ENCODE measurements around the gene PNMT. TPM values are rescaled to one million over a fixed set of nuclear protein-coding genes. Genes with fewer than 3 reads are reported as not detected.
A peak's percentile ranks its signal among the peaks of the same experiment; 100 is the strongest.

The PNMT gene
- total and polyA plus RNA-seq, 2 of the 13 experiments (the other 11 are each of a cell fraction or from before 2014, with no cell fraction given), result 0.25 TPM; not detected in 1

GRCh38 chr17:39652587-39653315 lies 15.5 kb upstream of the PNMT start (continued):
- TF ChIP-seq PATZ1 (CRISPR knock-in tag; IDR thresholded peaks at IDR 0.05) (peak; percentile 92), ZNF543 (CRISPR knock-in tag; IDR thresholded peaks at IDR 0.05) (peak; percentile 55; the same call in 1 of the 2 replicates), FOXP4 (CRISPR knock-in tag; IDR thresholded peaks at IDR 0.05) (peak; percentile 72), ARID5B (CRISPR knock-in tag; IDR thresholded peaks at IDR 0.05) (peak; percentile 36; the same call in 1 of the 2 replicates), ZMYM3 (CRISPR knock-in tag; IDR thresholded peaks at IDR 0.05) (0 out of 2 replicates have a peak, but pooled peaks have one; percentile 41), GATAD2A (CRISPR knock-in tag; IDR thresholded peaks at IDR 0.05) (peak; percentile 29), ZNF619 (CRISPR knock-in tag; IDR thresholded peaks at IDR 0.05) (0 out of 2 replicates have a peak, but pooled peaks have one; percentile 53), NONO (IDR thresholded peaks at IDR 0.05) (no peak), NONO (CRISPR knock-in tag; conservative IDR thresholded peaks at IDR 0.05) (0 out of 2 replicates have a peak, but pooled peaks have one; percentile 21), FOXP1 (IDR thresholded peaks at IDR 0.05) (no peak), FOXP1 (CRISPR knock-in tag; IDR thresholded peaks at IDR 0.05) (0 out of 2 replicates have a peak, but pooled peaks have one; percentile 24), ZNF331 (CRISPR knock-in tag; IDR thresholded peaks at IDR 0.05) (0 out of 2 replicates have a peak, but pooled peaks have one; percentile 40), ZNF687 (CRISPR knock-in tag; IDR thresholded peaks at IDR 0.05) (peak; percentile 69), PPARG (CRISPR knock-in tag; conservative IDR thresholded peaks at IDR 0.05) (no peak), ETV5 (CRISPR knock-in tag; IDR thresholded peaks at IDR 0.05; ENCODE audit: borderline replicate concordance) (peak; percentile 26; the same call in 1 of the 2 replicates), ZNF563 (CRISPR knock-in tag; IDR thresholded peaks at IDR 0.05) (no peak), TEAD3 (CRISPR knock-in tag; optimal IDR thresholded peaks at IDR 0.05; ENCODE audit: borderline replicate concordance) (peak; percentile 47), SP5 (CRISPR knock-in tag; IDR thresholded peaks at IDR 0.05; ENCODE audit: borderline replicate concordance, low read depth) (peak; percentile 88)
